Liver (tissue), 9 donors: ENCODE results near the gene OTUD5. TPM values are rescaled to one million over a fixed set of nuclear protein-coding genes. Genes with fewer than 3 reads are reported as not detected.

Experiments
- DNase-seq: peaks from one replicate; pipeline ENCODE4 v3.0.0-alpha.2; 2017; ENCODE audit warnings: low spot score
- H3K27ac ChIP-seq, 2 donors: one replicate each; pipeline ENCODE4 v1.7.0; 2013; ENCODE audit warnings: inconsistent platforms in 2 of 2, low read length in 2 of 2, control low read depth in 1 of 2, low read depth in 1 of 2, mild to moderate bottlenecking in 1 of 2
- H3K27me3 ChIP-seq, 4 donors: one replicate each; pipeline versions ENCODE4 v1.6.1 to v1.7.0; 2013; ENCODE audit warnings: low read length in 3 of 4, inconsistent platforms in 1 of 4, mild to moderate bottlenecking in 1 of 4, moderate library complexity in 1 of 4; ENCODE audit not compliant: control insufficient read depth in 4 of 4, insufficient read depth in 4 of 4
- H3K36me3 ChIP-seq, 4 donors: one replicate each; pipeline versions ENCODE4 v1.6.1 to v1.7.0; 2013; ENCODE audit warnings: low read length in 3 of 4, mild to moderate bottlenecking in 3 of 4, low read depth in 1 of 4, moderate library complexity in 1 of 4; ENCODE audit not compliant: control insufficient read depth in 4 of 4, insufficient read depth in 3 of 4
- H3K4me1 ChIP-seq, 4 donors: one replicate each; pipeline versions ENCODE4 v1.6.1 to v1.7.0; 2013; ENCODE audit warnings: low read length in 3 of 4, mild to moderate bottlenecking in 3 of 4, moderate library complexity in 1 of 4; ENCODE audit not compliant: control insufficient read depth in 4 of 4, insufficient read depth in 4 of 4
- H3K4me3 ChIP-seq, 3 donors: one replicate each; pipeline versions ENCODE4 v1.6.1 to v1.7.0; 2013; ENCODE audit warnings: low read length in 3 of 3, control low read depth in 1 of 3, low read depth in 1 of 3, mild to moderate bottlenecking in 1 of 3
- H3K9ac ChIP-seq, 2 donors: one replicate each; pipeline ENCODE4 v1.7.0; 2013; ENCODE audit warnings: low read length in 2 of 2, mild to moderate bottlenecking in 2 of 2, moderate library complexity in 2 of 2, control low read depth in 1 of 2, low read depth in 1 of 2
- H3K9me3 ChIP-seq, 4 donors: one replicate each; pipeline versions ENCODE4 v1.6.1 to v1.7.0; 2013; ENCODE audit warnings: low read length in 3 of 4; ENCODE audit not compliant: control insufficient read depth in 4 of 4
- ATF3 ChIP-seq: IDR thresholded peaks from 2 replicates; pipeline ENCODE4 v1.6.1; 2016; ENCODE audit warnings: antibody characterized with exemption
- CTCF ChIP-seq: fragments of 150-350 bp; IDR thresholded peaks from 2 replicates; pipeline ENCODE4 v1.5.1; 2017; ENCODE audit warnings: improper control_type of control experiment, low read depth, low read length; ENCODE audit not compliant: missing input control
- EGR1 ChIP-seq, 2 donors: IDR thresholded peaks; 2 replicates each; pipeline ENCODE4 v1.6.1; 2016 to 2018; ENCODE audit warnings: antibody characterized with exemption in 2 of 2, low read depth in 2 of 2
- FOXA1 ChIP-seq: IDR thresholded peaks from 2 replicates; pipeline ENCODE4 v1.6.1; 2016; ENCODE audit warnings: antibody characterized with exemption
- FOXA2 ChIP-seq: IDR thresholded peaks from 2 replicates; pipeline ENCODE4 v1.6.1; 2016; ENCODE audit warnings: antibody characterized with exemption
- GABPA ChIP-seq, 2 donors: IDR thresholded peaks in 1 of 2; conservative IDR thresholded peaks in 1 of 2; 2 replicates each; pipeline ENCODE4 v1.6.1; 2016; ENCODE audit warnings: antibody characterized with exemption in 2 of 2, mild to moderate bottlenecking in 1 of 2, moderate library complexity in 1 of 2
- HNF4A ChIP-seq, 2 donors: conservative IDR thresholded peaks; 2 replicates each; pipeline ENCODE4 v1.6.1; 2016; ENCODE audit warnings: antibody characterized with exemption in 2 of 2, mild to moderate bottlenecking in 2 of 2
- HNF4G ChIP-seq: IDR thresholded peaks from 2 replicates; pipeline ENCODE4 v1.6.1; 2016; ENCODE audit warnings: antibody characterized with exemption
- JUND ChIP-seq, 2 donors: IDR thresholded peaks; 2 replicates each; pipeline ENCODE4 v1.6.1; 2016; ENCODE audit warnings: antibody characterized with exemption in 2 of 2
- NR2F2 ChIP-seq: IDR thresholded peaks from 2 replicates; pipeline ENCODE4 v1.6.1; 2016; ENCODE audit warnings: antibody characterized with exemption
- RAD21 ChIP-seq, 2 donors: IDR thresholded peaks; 2 replicates each; pipeline ENCODE4 v1.6.1; 2016; ENCODE audit warnings: antibody characterized with exemption in 2 of 2, mild to moderate bottlenecking in 2 of 2
- RXRA ChIP-seq, 2 donors: IDR thresholded peaks; 2 replicates each; pipeline ENCODE4 v1.6.1; 2017 to 2018; ENCODE audit warnings: antibody characterized with exemption in 2 of 2, mild to moderate bottlenecking in 1 of 2
- SP1 ChIP-seq: IDR thresholded peaks from 2 replicates; pipeline ENCODE4 v1.6.1; 2018; ENCODE audit warnings: antibody characterized with exemption, mild to moderate bottlenecking
- TAF1 ChIP-seq: conservative IDR thresholded peaks from 2 replicates; pipeline ENCODE4 v1.6.1; 2016; ENCODE audit warnings: antibody characterized with exemption, mild to moderate bottlenecking
- YY1 ChIP-seq: IDR thresholded peaks from 2 replicates; pipeline ENCODE4 v1.6.1; 2016; ENCODE audit warnings: antibody characterized with exemption, mild to moderate bottlenecking
- ZBTB33 ChIP-seq: IDR thresholded peaks from 2 replicates; pipeline ENCODE4 v1.6.1; 2016; ENCODE audit warnings: antibody characterized with exemption
- WGBS: extraction: QIAGEN DNeasy Blood & Tissue Kit; methylation state at CpG from one replicate; pipeline ENCODE4 v1.1.7; 2013; 5-methylcytosine and 5-hydroxymethylcytosine counted together
- polyA plus RNA-seq, 2 donors: library from polyadenylated mRNA; stranded (reverse) in 1 of 2; unstranded in 1 of 2; fragments of 200-250 nt in 1 of 2; fragments of >200 nt in 1 of 2; fragmentation: Nextera tagmentation in 1 of 2; extraction: Ambion mirVana in 1 of 2; gene quantifications; one replicate each; pipeline versions ENCODE4 v1.2.1 to v1.2.3, GENCODE V29; 2013 to 2015
- total RNA-seq, 2 donors: library from RNA; depleted of rRNA; stranded (reverse); fragments of >200 nt; gene quantifications; one replicate each; pipeline ENCODE4 v1.2.3, GENCODE V29; 2014
- donor health status: healthy.
- donor health status: healthy.
- donor health status: healthy.
- donor health status: healthy.
- donor health status: healthy.

The OTUD5 gene
- total and polyA plus RNA-seq, 4 donors = 9.3 to 29.3 (median 17.9) TPM

- no peak for DNase-seq
- Histone ChIP-seq H3K9ac (no peak overlapping the region), H3K36me3 (peaks cover 3 to 26% (median 6%) of the 10 kb centered on the region in 4 donors), H3K27ac (no peak overlapping the region), H3K4me1 (peaks cover 0 to 12% (median 1%) of the 10 kb centered on the region in 4 donors), H3K4me3 (no peak overlapping the region), H3K27me3 (no peaks in the 10 kb centered on the region), H3K9me3 (no peaks in the 10 kb centered on the region)
- 91% methylated on average over 13 of the region's 13 CpGs for WGBS
- TF ChIP-seq HNF4G (no peak), TAF1 (no peak), JUND (IDR thresholded peaks at IDR 0.05) (no peak), ATF3 (no peak), CTCF (no peak), YY1 (no peak), SP1 (no peak), GABPA (IDR thresholded peaks at IDR 0.05 in 1 of 2, conservative IDR thresholded peaks at IDR 0.05 in 1 of 2) (no peak), RXRA (IDR thresholded peaks at IDR 0.05) (no peak), FOXA2 (no peak), RAD21 (IDR thresholded peaks at IDR 0.05) (no peak)
Observed at GRCh38 chrX:48923771-48924170, 33.6 kb downstream of the OTUD5 start.

- 94% methylated on average over 4 of the region's 4 CpGs for WGBS
- H3K4me3 ChIP-seq = no peak overlapping the region
- H3K27ac ChIP-seq = no peak overlapping the region
- no peak overlapping the region for H3K9ac ChIP-seq
- H3K27me3 ChIP-seq = peaks cover 0 to 2% (median 0%) of the 10 kb centered on the region in 4 donors
- TF ChIP-seq EGR1 (IDR thresholded peaks at IDR 0.05; ENCODE audit: low read depth in 2 of 2) = no peak
- TF ChIP-seq GABPA (IDR thresholded peaks at IDR 0.05 in 1 of 2, conservative IDR thresholded peaks at IDR 0.05 in 1 of 2) = no peak
- TF ChIP-seq YY1 = no peak
- no peak for TF ChIP-seq ATF3
- no peak for TF ChIP-seq CTCF
- no peak for TF ChIP-seq RXRA (IDR thresholded peaks at IDR 0.05)
- no peak for TF ChIP-seq FOXA1
- no peak for TF ChIP-seq RAD21 (IDR thresholded peaks at IDR 0.05)
- no peak for TF ChIP-seq ZBTB33
- TF ChIP-seq FOXA2 = no peak
- TF ChIP-seq TAF1 = no peak
- no peak for TF ChIP-seq HNF4A (conservative IDR thresholded peaks at IDR 0.05)
- TF ChIP-seq SP1 = no peak
- no peak for TF ChIP-seq JUND (IDR thresholded peaks at IDR 0.05)
- TF ChIP-seq NR2F2 = no peak
- TF ChIP-seq HNF4G = no peak
- DNase-seq = no peak
- peaks cover 2 to 21% (median 3%) of the 10 kb centered on the region in 4 donors for H3K36me3 ChIP-seq
- no peaks in the 10 kb centered on the region for H3K9me3 ChIP-seq
- H3K4me1 ChIP-seq = peaks cover 0 to 32% (median 9%) of the 10 kb centered on the region in 4 donors
Observed at GRCh38 chrX:48920718-48921104, 36.7 kb downstream of the OTUD5 start.
